Measurements from ENCODE around the gene INSM1. TPM values are rescaled to one million over a fixed set of nuclear protein-coding genes. Genes with fewer than 3 reads are reported as not detected.
"Not testable (repeated sequence)": the region's sequence is repeated elsewhere in the genome, so short reads cannot be mapped to it uniquely, and the experiment has no call there.

The INSM1 gene
- total RNA-seq, 1 donor from 2014 or later = not detected

GRCh38 chr20:20343932-20344331 is 24.0 kb upstream of the INSM1 start:
- Mint-ChIP-seq H3K4me3 (ENCODE audit: unreplicated experiment) (no peak overlapping the region), H3K27ac (ENCODE audit: unreplicated experiment) (no peak overlapping the region), H3K36me3 (ENCODE audit: low read depth) (peaks cover 1% of the 10 kb centered on the region), H3K4me1 (ENCODE audit: low read depth) (no peaks in the 10 kb centered on the region), H3K9me3 (ENCODE audit: low read depth) (peaks cover 15% of the 10 kb centered on the region), H3K27me3 (ENCODE audit: low read depth) (peaks cover 14% of the 10 kb centered on the region)
- no peak for TF ChIP-seq CTCF (IDR thresholded peaks at IDR 0.05)
- no peak for DNase-seq (ENCODE audit: low spot score)

- Mint-ChIP-seq H3K27me3 (ENCODE audit: low read depth) (peaks cover 19% of the 10 kb centered on the region), H3K4me3 (ENCODE audit: unreplicated experiment) (no peak overlapping the region)
These were observed 23.4 kb upstream of the INSM1 start for GRCh38 chr20:20344476-20344875.

GRCh38 chr20:20353576-20353975 is 14.3 kb upstream of the INSM1 start:
- Mint-ChIP-seq H3K27me3 (ENCODE audit: low read depth) (peaks cover 18% of the 10 kb centered on the region), H3K27ac (ENCODE audit: unreplicated experiment) (no peak overlapping the region), H3K36me3 (ENCODE audit: low read depth) (peaks cover under 1% of the 10 kb centered on the region), H3K9me3 (ENCODE audit: low read depth) (peaks cover 14% of the 10 kb centered on the region), H3K4me1 (ENCODE audit: low read depth) (no peaks in the 10 kb centered on the region), H3K4me3 (ENCODE audit: unreplicated experiment) (no peak overlapping the region)
- no peak for DNase-seq (ENCODE audit: low spot score)
- TF ChIP-seq CTCF (IDR thresholded peaks at IDR 0.05) = no peak

More at GRCh38 chr20:20344476-20344875, 23.4 kb upstream of the INSM1 start:
- Mint-ChIP-seq H3K27ac (ENCODE audit: unreplicated experiment) (no peak overlapping the region), H3K36me3 (ENCODE audit: low read depth) (peaks cover 1% of the 10 kb centered on the region), H3K9me3 (ENCODE audit: low read depth) (peaks cover 17% of the 10 kb centered on the region), H3K4me1 (ENCODE audit: low read depth) (no peaks in the 10 kb centered on the region)
- no peak for DNase-seq (ENCODE audit: low spot score)
- no peak for TF ChIP-seq CTCF (IDR thresholded peaks at IDR 0.05)

GRCh38 chr20:20355503-20355902 is 12.4 kb upstream of the INSM1 start:
- not testable (repeated sequence) for H3K36me3 Mint-ChIP-seq (ENCODE audit: low read depth); DNase-seq (ENCODE audit: low spot score)
- peaks cover 27% of the 10 kb centered on the region for H3K27me3 Mint-ChIP-seq (ENCODE audit: low read depth)

GRCh38 chr20:20358801-20359200 is 9.1 kb upstream of the INSM1 start:
- no peak for TF ChIP-seq CTCF (IDR thresholded peaks at IDR 0.05)
- peaks cover 47% of the 10 kb centered on the region for H3K27me3 Mint-ChIP-seq (ENCODE audit: low read depth)
- peaks cover 6% of the 10 kb centered on the region for H3K9me3 Mint-ChIP-seq (ENCODE audit: low read depth)
- no peaks in the 10 kb centered on the region for H3K4me1 Mint-ChIP-seq (ENCODE audit: low read depth)
- no peaks in the 10 kb centered on the region for H3K36me3 Mint-ChIP-seq (ENCODE audit: low read depth)
- no peak overlapping the region for H3K27ac Mint-ChIP-seq (ENCODE audit: unreplicated experiment)
- no peak for DNase-seq (ENCODE audit: low spot score)
- H3K4me3 Mint-ChIP-seq (ENCODE audit: unreplicated experiment) = no peak overlapping the region

More at GRCh38 chr20:20355503-20355902, 12.4 kb upstream of the INSM1 start:
- not testable (repeated sequence) for H3K9me3 Mint-ChIP-seq (ENCODE audit: low read depth); H3K27ac Mint-ChIP-seq (ENCODE audit: unreplicated experiment); H3K4me1 Mint-ChIP-seq (ENCODE audit: low read depth); H3K4me3 Mint-ChIP-seq (ENCODE audit: unreplicated experiment)

- no peak for DNase-seq (ENCODE audit: low spot score)
- peaks cover 51% of the 10 kb centered on the region for H3K27me3 Mint-ChIP-seq (ENCODE audit: low read depth)
- H3K4me3 Mint-ChIP-seq (ENCODE audit: unreplicated experiment) = no peak overlapping the region
- peaks cover 2% of the 10 kb centered on the region for H3K9me3 Mint-ChIP-seq (ENCODE audit: low read depth)
- H3K27ac Mint-ChIP-seq (ENCODE audit: unreplicated experiment) = no peak overlapping the region
- no peak for TF ChIP-seq CTCF (IDR thresholded peaks at IDR 0.05)
- H3K36me3 Mint-ChIP-seq (ENCODE audit: low read depth) = no peaks in the 10 kb centered on the region
- no peaks in the 10 kb centered on the region for H3K4me1 Mint-ChIP-seq (ENCODE audit: low read depth)
These were observed 8.3 kb upstream of the INSM1 start for GRCh38 chr20:20359628-20360027.
